Right forelimb (tissue), 1 donor: ENCODE results near the gene SPOPL.
"Not testable (repeated sequence)": the region's sequence is repeated elsewhere in the genome, so short reads cannot be mapped to it uniquely, and the experiment has no call there.

Source experiments
- DNase-seq: peaks from one replicate; pipeline ENCODE4 v3.0.0-alpha.2; 2018

The SPOPL gene

DNA sequence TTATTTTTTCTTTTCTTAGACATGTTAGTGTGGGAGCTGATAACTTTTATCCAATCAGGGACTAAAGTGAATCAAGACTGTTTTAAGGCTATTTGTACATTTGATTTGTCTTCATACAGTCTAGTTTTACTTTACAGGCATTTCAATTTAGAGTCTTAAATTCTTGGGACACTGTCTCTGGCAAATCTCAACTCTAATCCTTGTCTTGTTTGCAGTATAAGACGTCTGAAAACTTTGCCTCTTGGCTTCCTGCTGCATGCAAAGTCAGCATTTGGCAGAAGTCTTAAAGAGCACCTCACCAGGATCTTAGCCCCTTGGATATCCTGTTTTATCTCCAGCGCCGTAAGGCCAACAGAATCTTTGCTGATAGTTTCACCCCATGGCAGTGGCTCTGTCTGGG is 30.3 kb downstream of the SPOPL start:
- no peak for DNase-seq

DNA sequence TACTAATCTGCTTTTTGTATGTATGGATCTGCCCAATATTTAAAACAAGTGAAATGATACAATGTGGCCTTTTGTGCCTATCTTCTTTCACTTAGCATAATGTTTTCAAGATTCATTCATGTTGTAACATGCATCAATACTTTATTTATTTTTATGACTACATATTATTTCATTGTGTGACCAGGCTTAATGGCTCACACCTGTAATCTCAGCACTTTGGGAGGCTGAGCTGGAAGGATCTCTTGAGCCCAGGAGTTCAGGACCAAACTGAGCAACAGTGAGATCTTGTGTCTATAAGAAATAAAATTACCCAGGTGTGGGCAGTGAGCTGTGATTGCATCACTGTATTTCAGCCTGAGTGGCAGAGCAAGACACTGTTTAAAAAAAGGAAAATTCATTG is 33.2 kb downstream of the SPOPL start:
- DNase-seq: no peak

DNA sequence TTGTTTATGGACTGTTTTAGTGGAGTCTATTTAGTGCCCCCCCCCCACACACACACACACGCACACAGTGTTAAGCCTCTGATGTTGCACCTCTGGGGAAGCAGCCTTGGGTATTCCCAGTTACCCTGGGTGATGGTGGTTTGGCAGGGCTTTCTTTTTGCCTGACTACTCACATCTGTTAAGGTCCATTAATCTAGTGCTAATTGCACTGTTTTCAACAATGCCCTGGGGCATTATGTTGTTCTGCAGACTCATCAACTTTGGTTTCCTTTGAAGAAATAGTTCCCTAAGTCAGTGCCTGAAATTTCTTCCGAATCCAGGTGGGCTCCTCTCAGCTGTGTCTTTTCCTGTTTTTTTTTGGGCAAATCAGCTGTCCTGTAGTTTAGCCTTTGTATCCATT is 34.7 kb downstream of the SPOPL start:
- no peak for DNase-seq

DNA sequence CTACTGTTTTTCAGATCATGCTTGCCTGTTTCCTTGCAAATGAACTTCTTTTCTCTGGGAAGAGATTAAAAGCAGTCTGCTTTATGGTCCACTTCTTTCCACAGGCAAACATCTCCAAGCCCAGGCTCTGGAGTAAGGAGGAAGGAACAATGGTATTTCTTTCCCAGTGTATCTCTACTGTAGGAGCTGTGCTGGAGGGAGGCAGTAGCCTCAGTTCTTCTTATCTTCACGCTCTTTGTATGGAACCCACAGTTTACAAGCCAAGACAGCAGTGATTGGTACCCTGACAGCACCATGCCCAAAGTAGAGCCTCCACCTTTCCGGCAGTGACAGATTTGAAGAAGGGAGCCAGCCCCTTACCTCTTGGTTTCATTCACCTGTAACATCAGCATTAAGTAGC is 35.2 kb downstream of the SPOPL start:
- no peak for DNase-seq

DNA sequence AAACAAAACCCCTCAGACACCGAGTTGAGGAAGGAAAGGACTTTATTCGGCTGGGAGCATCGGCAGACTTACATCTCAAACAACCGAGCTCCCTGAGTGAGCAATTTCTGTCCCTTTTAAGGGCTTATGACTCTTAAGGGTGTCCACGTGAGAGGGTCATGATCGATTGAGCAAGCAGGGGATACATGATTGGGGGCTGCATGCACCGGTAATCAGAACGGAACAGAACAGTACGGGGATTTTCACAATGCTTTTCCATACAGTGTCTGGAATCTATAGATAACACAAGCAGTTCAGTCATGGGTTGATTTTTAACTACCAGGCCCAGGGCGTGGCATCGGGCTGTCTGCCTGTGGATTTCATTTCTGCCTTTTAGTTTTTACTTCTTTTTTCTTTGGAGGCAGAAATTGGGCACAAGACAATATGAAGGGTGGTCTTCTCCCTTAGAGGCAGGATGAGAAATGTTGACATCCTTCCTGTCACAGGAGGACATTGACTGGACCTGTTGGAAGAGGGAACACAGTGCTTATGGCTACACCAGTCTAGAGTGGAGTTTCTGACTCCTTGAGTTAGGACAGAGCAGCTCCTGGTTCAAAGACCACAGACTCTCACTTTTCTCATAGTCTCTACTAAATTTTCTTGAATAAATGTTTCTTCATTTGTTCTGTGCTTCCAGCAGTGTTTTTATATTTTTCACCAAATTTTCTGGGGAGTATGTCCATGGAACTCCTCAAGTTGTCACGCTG is 35.8 kb downstream of the SPOPL start:
- no peak for DNase-seq

DNA sequence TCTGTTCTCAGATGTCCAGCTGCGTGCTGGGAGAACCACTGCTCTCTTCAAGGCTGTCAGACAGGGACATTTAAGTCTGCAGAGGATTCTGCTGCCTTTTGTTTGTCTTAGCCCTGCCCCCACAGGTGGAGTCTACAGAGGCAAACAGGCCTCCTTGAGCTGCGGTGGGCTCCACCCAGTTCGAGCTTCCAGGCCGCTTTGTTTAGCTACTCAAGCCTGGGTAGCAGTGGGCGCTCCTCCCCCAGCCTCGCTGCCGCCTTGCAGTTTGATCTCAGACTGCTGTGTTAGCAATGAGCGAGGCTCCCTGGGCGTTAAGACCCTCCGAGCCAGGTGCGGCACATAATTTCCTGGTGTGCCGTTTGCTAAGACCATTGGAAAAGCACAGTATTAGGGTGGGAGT is 42.6 kb downstream of the SPOPL start:
- DNase-seq: not testable (repeated sequence)

DNA sequence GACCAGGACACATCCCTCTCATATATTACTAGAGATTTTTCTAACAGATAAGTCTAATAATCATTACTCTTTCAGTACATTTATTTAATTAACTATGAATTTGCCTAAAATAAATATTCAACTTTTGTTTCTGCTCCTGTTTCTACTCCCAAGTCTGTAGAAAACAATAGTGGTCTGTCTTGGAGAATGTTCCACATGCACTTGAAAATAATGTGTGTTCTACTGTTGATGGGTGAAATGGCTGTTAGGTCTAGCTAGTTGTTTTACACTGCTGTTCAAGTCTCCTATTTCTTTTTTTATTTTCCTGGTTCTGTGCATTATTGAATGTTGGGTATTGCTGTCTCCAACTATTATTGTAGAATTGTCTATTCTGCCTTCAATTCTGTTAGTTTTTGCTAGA is 47.2 kb downstream of the SPOPL start:
- DNase-seq: no peak

DNA sequence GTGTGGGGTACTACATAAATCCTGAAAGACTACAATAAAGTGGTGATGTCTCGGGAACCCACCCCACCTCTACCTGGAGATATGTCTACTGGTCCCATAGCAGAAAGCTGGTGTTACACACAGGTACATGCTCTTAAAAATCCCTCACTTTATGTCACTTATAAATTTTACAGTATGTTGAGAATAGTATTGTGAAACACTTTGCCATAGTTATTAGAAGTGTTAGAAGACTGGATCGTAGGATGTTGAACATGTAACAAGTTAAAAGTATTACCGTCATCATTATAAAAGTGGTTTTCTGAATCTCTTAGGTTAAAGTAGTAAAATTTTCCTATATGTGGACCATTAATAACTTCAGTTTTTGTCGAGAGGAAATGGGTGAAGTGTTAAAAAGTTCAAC is 48.6 kb downstream of the SPOPL start:
- DNase-seq: no peak

DNA sequence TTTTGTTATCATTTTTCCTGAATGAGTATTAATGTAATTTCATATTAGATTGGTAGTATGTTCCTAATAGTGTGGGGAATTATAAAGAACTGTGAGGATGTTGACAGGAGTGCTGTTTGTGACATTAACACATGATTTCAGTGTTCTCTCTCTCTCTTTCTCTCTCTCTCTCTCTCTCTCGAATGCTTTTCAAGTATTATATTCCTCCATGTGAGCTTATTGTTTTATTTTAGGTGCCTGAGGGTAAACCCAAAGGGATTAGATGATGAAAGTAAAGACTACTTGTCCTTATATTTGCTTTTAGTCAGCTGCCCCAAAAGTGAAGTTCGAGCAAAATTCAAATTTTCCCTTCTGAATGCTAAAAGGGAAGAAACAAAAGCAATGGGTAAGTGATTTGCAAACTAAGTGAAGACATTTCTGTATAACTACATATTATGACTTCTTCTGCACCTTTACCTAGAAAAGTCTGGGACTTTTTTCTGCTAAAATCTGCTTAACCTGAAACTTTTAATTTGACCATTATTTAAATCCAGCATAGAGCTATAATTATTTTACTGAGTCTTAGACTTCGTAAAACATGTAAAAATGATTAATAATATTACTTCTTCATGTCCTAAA is 49.2 kb downstream of the SPOPL start:
- DNase-seq: no peak

DNA sequence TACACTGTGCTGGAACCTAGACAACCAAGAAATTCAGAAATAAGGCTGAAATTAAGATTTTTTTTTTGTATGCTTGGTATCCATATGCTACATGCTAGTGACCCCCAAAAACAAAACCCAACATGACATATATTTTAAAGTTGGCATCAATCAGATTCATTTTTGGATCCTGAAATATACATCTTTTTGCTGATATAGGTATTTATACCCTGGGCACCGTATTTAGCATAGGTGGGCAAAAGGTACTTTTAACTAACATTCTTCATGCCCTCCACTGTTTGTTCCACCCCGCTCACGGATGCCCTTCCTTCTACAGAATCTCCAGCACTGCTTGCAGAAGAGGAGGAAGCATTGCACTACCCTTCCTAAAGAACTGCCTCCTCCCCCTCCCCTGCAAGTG is 52.6 kb downstream of the SPOPL start:
- DNase-seq: no peak

DNA sequence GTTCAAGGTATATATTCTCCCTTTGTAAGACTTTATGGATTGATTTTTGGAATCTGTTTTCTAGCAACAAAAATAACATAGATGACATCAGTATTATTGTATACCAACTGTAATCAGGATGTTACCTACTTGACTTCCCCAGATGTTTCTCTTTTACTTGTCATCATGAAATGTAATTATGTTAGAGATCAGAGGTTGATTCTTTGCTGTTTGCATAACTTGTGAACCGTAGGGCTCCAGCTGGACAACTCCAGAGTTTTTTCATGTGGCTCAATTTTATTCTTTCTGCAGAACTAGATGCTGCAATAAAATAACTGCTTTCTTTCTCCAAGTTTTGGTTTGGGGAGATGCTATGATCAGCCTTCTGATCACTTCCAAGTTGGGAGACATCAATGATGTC is 58.1 kb downstream of the SPOPL start:
- DNase-seq: no peak

DNA sequence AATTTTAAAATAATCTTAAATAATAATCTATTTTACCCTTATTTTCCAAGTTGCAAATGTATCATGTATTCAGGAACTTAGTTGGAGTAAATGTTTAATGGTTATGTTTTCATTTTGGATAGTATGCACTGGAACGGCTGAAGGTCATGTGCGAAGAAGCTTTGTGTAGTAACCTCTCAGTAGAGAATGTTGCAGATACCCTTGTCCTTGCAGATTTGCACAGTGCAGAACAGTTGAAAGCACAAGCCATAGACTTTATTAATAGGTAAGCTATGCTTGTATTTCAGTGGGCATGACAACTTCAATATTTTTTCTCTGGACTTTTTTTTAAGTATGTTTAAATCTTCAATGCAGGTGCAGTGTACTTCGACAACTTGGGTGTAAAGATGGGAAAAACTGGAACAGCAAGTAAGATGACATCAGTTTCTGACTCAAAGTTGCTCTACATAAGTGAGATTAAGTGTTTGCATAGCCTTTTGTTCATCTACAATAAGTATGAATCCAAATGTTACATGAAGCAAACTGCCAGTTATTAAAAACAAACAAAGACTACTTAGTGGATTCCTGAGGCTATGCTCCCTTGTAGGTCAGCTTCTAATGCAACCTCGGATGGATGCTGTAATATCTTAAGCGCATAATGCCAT is 63.1 kb downstream of the SPOPL start:
- DNase-seq: no peak

DNA sequence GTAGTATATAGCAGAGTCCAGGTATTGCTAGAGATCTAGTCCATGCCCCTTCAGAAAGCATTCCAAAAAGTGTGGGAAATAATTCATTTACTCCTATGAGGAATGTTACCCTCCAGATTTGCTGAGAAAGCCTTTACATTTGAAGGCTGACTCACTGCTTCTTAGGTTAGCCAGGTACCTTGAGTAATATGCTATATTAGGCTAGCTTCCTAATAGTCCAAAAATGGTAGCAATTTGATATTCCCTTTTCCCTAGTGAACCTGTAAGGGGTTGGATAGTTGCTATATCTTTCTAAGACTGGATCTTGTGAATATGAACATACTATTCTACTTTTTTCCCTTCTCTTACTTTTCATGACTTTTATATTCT is 63.6 kb downstream of the SPOPL start:
- no peak for DNase-seq

DNA sequence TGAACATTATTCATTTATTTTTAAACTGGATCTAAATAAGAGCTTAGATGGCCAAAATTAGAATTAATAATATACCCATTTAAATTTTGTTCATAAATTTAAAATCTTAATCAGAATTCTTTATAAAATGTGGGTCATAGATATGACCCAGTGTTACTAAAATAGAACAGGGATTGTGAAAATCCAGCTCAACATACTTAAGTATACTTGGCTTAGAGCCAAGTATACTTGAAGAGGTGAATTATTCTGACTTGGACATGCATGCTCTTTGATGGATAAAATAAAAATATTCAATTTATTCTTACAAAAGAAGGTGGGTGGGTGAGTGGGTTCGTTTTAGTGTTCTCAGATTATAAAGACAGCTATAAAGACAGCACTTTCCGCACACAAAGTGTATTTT is 70.7 kb downstream of the SPOPL start:
- no peak for DNase-seq

DNA sequence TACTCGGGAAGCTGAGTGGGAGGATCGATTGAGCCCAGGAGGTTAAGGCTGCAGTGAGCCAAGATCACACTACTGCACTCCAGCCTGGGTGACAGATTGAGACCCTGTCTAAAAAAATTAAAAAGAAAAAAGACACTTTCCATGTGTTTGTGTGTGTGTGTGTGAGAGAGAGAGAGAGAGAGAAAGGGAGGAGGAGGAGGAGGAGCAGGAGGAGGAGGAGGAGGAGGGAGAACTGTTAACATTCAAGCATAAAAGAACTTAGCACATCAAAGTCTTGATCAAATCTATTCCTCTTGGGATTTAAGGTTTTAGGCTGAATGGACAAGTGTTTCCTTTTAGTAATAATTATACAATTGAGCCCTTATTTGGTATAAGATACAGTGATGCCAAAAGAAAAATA is 75.5 kb downstream of the SPOPL start:
- no peak for DNase-seq

DNA sequence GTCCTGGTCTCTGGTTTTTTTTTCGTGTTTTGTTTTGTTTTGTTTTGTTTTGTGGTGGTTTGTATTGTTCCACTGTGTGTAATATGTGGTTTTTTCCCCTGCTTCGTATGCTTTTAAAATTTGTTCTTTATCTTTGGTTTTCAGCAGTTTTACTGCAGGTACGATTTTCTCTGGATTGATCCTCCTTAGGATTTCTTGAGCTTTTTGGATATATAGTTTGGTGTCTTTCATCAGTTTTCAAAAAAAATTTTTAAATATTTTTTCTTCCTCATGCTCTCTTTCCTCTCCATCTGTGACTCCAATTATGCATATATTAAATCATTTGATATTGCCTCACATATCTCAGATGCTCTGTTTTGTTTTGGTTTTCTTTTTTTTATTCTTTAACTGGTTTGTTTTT is 78.0 kb downstream of the SPOPL start:
- DNase-seq: no peak

DNA sequence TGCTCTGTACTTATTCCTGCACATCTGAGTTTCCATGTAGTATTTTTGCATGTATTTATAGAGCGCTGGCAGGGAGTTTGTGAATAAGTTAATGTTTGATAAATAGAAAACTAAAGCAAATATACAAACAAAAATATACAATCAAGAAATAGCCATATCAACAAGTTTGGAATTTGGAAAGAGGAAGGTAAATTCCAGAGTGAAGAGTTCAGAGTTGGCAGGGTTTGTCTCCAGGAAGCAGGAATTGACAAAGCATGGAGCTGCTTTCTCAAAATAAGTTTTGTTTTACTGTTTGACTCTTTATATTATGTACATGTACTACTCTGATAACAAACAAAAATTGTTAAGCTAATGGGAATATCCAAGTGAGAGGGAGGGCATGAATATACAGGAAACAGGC is 80.3 kb downstream of the SPOPL start:
- DNase-seq: no peak

DNA sequence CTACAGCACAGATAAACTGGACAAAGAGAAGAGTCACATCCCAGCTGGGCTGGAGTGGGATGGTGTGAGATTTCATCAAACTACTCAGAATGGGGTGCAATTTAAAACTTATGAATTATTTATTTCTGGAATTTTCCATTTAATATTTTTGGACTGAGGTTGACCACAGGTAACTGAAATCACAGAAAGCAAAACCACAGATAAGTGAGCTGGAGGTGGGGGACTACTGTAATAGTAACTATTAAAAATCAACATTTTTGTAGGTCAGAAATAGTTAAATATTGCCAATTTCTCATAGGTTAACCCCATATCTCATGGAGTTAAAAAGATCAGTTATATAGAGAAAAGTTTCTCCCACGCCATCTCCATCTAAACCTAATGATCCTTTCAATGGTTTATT is 88.1 kb downstream of the SPOPL start:
- DNase-seq: no peak

DNA sequence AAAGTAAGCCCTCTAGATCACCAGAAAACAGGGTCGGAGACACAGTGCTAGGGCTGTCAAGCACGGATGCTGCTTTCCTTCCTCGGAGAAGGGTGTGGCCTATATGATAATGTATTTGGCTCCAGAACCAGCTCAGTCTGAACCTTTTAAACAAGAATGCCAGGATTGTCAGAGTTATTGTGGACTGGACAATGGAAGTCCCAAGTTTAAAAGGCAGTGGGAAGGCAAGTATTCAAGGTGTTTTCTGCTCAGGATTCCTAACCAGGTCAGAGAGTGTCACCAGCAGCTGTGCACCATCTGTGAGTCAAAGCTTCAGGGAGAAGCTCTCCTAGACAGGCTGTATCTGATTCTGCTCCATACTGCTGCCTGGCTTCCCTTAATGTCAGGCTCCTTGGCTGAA is 94.8 kb downstream of the SPOPL start:
- DNase-seq: no peak

DNA sequence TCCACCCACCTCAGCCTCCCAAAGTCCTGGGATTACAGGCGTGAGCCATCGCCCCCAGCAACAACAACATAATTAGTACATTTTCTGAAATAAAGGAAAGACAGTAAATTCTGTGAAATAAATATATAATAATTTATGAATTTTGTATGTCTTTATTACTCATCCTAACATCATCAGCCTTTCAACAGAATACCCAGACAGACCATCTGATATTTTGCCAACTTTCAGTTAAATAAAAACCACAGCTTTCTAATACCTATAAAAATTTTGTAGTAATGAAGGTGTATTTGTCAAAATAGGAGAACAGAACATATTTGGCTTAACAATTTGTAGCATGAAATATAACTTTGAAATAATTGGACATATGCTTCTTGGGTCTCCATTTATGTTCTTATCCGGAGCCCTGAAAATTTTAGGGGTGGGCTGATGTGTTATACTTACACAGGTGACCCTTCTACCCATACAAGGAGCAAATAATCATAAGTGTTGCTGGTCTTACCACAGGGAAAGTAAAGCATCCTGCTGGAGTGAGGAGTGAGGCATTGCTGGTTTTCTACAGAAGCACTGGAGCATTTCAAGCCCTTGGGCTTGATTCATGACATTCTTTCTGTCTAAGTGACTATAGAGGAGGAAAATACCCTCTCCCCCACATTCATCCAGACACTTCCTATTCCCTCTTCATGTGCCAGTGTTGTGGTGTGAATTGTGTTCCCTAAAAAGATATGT is 99.3 kb downstream of the SPOPL start:
- no peak for DNase-seq

DNA sequence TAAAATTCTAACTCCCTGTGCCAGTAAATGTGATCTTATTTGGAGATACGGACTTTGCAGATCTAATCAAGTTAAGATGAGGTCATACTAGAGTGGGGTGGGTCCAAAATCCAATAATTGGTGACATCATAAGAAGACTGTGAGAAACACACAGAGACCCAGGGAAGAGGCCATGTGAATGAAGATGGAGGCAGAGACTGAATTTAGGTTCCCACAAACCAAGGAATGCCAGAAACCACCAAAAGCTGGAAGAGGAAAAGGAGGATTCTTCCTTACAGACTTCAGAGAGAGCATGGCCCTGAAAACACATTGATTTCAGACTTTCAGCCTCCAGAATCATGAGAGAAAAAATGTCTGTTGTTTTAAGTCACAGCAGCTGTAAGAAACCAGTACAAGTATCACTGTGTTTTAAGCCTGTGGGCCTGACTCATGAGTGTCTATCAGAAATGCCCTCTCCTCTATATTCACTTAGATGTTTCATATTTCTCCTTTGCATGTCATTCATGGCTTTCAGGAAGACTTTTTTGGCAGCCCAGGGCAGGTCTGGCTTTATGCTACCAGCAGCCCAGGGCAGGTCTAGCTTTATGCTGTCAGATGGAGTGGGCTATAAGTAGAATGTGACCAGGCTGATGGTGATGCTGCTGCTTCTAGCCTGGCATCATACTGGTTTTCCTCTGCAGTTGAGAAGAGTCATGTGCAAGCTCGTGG is 100.0 kb downstream of the SPOPL start:
- DNase-seq: no peak

DNA sequence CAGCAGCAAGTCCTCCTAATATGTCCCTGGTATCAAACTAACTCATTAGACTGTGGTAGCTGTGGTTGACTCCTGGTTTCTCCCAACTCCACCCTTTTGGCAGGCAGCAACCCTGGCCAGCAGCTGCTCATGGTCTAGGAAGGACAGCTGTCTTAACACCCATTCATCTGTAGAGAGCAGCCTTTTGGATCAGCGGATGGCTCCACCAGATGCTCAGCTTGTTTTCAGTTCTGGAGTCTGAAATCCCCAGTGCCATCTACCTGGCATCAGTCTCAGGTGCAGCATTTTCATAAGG is 100.5 kb downstream of the SPOPL start:
- peak; percentile 49 for DNase-seq

DNA sequence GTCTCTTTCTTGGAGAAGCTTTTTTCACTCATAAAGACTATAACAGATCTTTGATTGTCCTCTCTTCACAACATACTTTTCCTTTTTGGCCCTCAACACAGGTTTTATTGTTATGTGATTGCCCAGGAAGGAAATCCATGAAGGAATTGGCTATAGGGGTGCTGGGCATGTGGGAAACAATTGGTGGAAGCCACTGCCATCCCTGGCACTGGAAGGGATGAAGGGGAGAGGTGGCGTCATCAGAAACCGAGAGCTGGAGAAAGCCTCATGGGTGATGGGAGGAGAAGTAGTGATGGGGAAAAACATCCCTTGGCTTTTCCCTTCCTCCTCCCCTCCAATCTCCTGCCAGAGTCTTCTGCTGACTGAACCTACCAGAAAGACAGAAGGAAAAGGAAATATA is 106.2 kb downstream of the SPOPL start:
- no peak for DNase-seq

DNA sequence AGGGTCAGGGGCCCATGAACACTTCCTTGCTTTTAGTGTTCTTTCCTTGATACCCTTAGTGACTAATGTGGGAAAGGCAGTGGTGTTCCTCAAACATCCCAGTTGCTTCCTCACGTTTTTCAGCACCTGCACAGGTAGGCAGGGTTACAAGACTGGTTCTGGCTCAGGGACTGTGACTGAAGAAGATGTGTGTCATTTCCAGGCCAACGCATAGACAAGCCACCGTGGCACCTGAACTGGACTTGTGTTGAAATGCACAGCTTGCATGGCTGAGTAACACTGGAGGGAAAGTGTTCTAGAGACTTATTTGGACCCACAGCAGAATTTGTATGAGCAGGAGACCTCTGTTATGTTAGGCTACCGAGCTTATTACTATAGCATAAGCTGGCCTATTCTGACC is 107.9 kb downstream of the SPOPL start:
- no peak for DNase-seq
